GM19193 (cell line): ENCODE data around the gene FAM219A.
A peak's percentile ranks its signal among the peaks of the same experiment; 100 is the strongest.

Experiments
- POLR2A ChIP-seq: IDR thresholded peaks from 4 replicates; pipeline ENCODE4 v1.6.1; 2011; ENCODE audit not compliant: insufficient read depth, insufficient read length; ENCODE audit errors: extremely low read depth

The FAM219A gene

GRCh38 chr9:34380034-34380510 is 78.3 kb downstream of the FAM219A start:
- no peak for TF ChIP-seq POLR2A

- TF ChIP-seq POLR2A = no peak
Measured at GRCh38 chr9:34379334-34380033, 78.9 kb downstream of the FAM219A start.

DNA sequence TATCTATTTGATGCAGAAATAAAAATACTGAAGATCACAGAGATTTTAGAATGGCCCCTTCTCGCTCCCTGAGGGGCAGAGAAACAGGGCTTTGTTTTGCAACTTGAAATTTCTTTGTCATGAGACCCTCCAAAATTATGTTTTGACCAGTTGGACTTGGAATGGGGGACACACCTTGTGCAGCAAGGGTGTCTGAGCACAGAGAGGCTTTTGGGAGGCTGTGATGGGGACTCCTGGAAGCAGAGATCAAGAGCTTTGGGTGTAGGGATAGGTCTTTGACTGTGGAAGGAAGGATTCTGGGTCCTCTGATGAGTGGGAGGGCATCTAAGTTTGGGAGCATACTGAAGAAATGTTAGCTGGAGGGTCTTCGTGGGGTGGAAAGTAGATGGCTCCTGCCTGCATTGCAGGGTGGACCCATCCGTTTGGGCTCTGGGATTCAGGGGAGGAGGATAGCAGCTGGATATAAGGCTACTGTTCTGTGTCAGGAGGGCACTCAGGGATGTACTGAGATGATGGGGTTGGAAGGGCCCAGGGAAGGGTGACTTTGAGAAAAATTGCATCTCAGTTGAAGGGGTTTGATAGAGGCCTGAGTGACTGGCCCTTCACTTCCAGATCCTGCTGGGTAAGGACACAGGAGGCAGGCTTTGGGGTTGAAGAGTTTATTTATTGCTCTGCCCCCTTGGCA is 79.9 kb downstream of the FAM219A start:
- no peak for TF ChIP-seq POLR2A

DNA sequence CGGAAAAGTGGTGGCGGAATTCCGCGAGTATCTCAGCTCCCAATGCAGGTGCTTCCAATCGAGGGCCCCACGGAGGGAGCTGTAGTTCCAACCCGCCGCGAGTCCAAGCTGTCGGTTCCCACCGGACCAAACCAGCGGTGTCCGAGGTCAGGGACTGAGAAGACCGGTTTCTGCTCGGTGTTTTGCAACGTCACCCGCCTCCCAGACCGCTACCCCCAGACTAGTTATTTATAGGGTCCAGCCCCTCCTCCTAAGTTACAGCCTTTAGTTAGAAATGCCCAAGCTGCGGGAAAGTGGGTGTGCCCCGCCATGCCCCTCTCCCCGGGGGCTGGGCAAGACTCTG is 81.0 kb downstream of the FAM219A start:
- TF ChIP-seq POLR2A = no peak

DNA sequence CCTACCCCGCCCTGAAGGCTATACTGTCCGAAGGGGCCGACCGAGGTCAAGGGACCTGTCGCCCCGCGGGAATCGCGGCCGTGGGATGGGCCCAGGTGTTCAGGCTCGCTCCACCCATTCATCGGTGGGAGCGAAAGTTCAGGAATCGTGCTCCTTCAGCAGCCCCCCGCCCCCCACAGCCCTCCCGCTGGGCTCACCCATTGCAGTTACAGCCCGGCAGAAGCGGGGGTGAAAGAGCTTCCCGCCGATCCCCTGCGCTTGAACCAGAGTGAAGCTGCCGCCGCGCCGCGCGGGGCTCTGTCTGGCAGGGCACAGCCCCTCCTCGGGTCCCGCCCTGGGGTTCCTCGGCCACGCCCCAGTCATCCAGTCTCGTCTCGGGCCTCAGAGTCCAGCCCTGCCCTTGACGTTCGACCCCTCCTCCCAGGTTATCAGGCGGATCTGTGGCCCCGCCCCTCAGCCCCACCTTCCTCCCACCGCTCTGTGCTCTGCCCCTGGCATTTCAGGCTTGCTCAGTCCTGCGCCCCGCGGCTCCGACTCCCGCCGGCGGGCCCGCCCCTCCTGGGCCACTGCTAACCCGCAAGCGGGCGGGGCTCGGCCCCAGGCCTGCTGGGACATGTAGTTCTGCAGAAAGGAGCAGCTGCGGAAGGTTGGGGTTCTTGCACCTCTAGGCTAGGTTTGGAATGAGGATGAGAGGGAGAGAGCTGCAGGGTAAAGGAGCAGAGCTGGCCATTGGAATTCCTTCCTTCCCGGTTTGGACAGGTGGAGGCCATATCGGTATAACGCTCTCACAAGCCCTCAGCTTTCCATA is 81.6 kb downstream of the FAM219A start, which contains the start of gene MYORG:
Gene MYORG (minus strand): TSS at position 303 of the 808 bp plus-strand sequence. CDS start 3,955 bp downstream, outside the sequence.
- TF ChIP-seq POLR2A = peak; percentile 27

GRCh38 chr9:34375901-34376595 is 82.3 kb downstream of the FAM219A start:
- TF ChIP-seq POLR2A = no peak

GRCh38 chr9:34374905-34375552 is 83.3 kb downstream of the FAM219A start:
- no peak for TF ChIP-seq POLR2A

GRCh38 chr9:34374339-34374738 is 84.0 kb downstream of the FAM219A start:
- no peak for TF ChIP-seq POLR2A

GRCh38 chr9:34373749-34374148 is 84.6 kb downstream of the FAM219A start:
- TF ChIP-seq POLR2A = no peak

- TF ChIP-seq POLR2A = no peak
Measured at GRCh38 chr9:34372467-34373011, 85.8 kb downstream of the FAM219A start.

GRCh38 chr9:34371886-34372466 is 86.4 kb downstream of the FAM219A start:
- TF ChIP-seq POLR2A = no peak

DNA sequence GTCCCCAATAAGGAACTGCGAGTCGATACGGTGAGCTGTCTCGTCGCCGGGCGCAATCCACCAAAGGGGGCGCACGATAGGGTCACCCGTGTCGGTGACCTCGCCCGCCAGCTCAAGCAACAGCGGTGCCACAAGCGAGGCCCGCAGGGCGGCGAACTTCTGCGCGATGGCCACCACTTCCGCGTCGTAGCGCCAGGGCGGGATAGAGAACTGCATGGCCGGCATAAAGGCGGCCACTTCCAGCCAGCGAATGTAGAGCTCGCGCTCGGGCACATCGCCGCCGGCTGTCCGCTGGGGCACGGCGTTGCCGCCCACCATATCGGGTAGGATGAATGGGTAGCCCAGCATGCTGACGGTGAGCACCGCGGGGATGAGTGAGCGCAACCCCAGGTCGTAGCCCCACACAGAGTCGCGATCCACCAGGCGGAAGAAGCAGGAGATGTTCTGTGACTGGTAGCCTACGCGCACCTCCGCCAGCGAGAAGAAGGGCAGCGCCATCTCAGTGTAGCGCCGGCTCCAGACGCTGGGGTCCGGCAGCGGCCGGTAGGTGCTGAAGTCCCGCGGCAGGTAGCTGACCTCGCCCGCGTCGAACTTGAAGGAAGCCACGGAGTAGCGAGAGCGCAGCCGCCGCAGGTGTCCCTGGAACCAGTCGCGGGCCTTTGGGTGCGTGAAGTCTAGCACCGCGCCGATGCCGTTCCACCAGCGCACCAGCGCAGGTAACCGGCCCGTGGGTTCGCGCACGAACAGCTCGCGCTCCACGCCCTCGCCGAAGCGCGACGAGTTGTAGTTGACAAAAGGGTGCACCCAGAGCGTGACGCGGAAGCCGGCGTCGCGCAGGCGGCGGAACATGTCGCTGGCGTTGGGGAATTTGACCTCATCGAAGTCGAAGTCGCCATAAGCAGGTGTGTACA is 87.1 kb downstream of the FAM219A start:
- no peak for TF ChIP-seq POLR2A

- no peak for TF ChIP-seq POLR2A
Measured at GRCh38 chr9:34370335-34370969, 87.9 kb downstream of the FAM219A start.

- no peak for TF ChIP-seq POLR2A
Measured at GRCh38 chr9:34369636-34370035, 88.7 kb downstream of the FAM219A start.
